ENCODE data around the gene STK32A. TPM values are rescaled to one million over a fixed set of nuclear protein-coding genes. Genes with fewer than 3 reads are reported as not detected.
A peak's percentile ranks its signal among the peaks of the same experiment; 100 is the strongest.
"Not testable (repeated sequence)": the region's sequence is repeated elsewhere in the genome, so short reads cannot be mapped to it uniquely, and the experiment has no call there.

Gene STK32A
- total RNA-seq, result 0.21 and 5.2 TPM in 2 replicates
- polyA plus RNA-seq (2012), result 0.68 TPM

DNA sequence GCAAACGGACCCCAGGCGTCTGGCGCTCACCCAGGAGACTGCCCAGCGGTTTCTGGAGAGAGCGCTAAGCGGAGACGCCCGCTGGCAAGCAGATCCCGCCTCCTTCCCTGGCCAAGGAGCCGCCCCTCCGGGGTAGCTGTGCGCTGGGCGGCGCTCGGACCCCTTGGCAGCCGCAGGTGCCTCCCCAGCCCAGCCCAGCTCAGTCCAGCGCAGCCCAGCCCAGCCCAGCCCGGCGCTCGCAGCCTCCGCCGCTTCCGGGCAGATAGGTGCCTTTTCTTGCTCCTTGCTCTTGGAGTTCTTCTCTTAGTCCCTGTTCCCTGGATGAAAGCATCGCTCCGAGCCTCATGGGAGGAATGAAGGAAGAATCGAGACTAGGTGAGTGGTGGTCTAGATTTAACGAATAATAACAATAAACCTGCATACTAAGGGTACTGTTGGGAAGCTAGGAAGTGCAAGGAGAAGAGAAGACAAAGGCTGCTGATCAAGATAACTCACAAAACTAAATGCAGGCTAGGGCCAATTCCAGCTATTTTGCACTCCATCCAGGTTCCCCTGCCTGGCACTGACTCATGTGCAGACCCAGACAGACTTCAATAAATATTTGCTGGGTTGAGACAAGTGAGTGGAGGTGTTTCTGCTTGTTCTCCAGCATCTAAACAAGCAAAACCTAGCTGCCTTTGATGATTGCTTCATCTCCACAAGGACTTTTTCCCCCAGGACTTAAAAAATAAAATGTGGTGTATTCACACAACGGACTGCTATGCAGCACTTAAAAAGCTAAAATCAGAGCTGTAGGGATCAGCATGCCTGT is at the start of gene STK32A:
STK32A (plus strand) TSS at position 202 of the 811 bp plus-strand sequence. CDS start 4,609 bp downstream, outside the sequence.
- DNase-seq (ENCODE audit: low read depth), result peak; percentile 34

DNA sequence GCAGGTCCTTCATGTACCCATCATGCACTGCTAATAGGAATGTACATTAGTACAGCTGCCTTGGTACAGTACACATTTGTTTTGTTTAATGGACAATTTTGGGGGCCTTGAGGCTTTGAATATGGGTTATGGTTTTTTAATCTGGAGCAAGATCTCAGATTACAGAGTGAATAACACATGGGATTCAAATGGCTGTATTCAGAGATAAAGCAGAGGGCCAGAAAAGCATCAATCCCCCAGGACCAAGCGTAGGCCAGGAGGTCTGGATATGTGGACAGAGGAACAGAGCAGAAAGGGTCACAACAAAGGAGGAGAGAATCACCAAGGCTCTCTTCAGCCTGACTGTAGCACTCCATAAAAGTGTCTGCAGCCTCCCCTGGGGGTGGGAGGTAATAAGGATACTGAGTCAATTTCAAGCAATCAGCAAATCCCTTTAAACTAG is 47.7 kb upstream of the STK32A start:
- no peak for DNase-seq (ENCODE audit: low read depth)

DNA sequence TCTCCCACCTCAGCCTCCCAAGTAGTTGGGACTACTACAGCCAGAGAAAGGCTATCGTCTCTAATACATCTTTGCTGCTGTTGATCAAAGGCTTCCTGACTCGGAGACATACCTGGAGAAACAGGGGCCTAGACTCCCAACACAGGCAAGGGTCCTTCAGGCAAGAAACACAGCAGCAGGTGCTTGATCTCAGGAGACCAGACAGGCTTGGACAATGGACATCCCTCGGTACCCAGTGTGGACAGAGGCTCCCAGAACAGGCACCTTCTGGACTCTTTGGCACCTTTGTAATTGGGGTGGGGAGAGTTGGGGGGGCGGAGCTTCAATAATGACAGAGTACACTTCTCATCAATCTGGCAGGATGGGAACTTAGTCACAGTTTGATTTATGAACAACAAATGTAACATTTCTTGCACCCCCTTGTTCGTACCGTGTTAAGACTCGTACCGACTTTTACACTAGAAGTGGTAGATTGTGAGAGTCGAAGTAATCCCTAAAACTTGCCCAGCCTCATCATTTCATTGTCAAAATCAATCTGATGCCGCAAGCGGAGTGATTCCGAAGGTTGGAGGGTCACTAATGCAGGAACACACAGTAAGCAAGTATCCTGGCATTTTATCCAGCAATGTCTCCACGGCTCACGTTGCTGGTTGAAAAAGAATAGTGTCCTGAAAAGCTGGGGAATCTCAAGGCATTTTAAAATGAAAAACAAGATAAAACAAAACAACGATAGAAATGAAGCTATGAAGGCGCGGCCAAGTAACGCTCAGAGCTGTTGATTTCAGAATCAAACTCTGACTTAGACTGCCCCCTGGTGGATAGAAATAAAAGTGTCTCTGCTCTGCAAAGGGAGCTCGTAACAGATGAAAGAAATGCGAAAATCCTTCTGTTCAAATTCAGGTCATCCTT is 46.4 kb upstream of the STK32A start:
- peak; percentile 78 for DNase-seq (ENCODE audit: low read depth)

- DNase-seq (ENCODE audit: low read depth), result no peak
Observed at GRCh38 chr5:147189109-147189424, 45.8 kb upstream of the STK32A start.

DNA sequence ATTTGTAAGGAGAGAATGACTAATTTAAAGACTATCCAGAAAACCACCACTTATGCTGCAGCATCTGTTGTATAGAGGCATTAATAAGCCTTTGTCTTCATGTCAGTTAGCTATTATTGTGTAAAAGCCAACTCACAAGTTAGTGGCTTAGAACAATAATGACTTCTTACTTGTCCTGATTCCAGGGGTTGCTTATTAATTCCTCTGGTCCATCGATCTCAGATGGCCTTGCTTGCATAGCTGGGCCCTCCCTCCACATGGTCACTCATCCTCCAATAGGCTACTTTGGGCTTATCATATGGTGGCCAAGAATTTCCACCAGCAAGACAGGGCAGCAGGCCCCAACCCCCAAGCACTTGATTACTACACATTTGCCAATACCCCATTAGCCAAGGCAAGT is 44.5 kb upstream of the STK32A start:
- DNase-seq (ENCODE audit: low read depth), result no peak

- no peak for DNase-seq (ENCODE audit: low read depth)
Observed at GRCh38 chr5:147193123-147193522, 41.7 kb upstream of the STK32A start.

DNA sequence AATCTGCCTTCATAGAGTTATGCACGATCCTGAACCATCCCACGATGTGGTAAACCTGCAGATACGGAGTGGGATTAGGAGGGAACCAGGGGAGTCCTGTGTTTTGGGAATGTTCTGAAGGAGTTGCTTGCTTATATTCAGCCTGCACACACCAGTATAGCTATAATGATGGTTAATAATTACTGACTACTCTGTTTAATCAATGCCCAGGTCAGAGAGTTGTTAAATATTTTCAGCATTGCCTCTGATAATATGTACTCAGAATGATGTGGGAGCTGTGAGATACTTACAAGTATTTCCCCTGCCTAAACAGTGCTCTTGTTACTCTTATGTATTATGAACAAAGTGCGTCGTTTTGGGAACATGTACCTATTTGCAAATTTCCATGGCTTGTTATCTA is 34.8 kb upstream of the STK32A start:
- no peak for DNase-seq (ENCODE audit: low read depth)

DNA sequence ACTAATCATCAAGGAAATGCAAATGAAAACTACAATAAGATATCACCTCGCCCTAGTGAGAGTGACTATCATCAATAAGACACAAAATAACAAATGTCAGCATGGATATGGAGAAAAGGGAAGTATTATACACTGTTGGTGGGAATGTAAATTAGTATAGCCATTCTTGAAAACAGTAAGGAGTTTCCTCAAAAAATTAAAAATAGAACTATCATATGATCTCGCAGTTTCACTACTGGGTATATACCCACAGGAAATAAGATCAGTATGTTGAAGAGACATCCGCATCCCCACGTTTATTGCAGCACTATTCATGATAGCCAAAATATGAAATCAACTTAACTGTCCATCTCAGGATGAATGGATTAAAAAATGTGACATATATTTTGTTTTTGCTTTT is 31.6 kb upstream of the STK32A start:
- DNase-seq (ENCODE audit: low read depth), result no peak

GRCh38 chr5:147204576-147204975 is 30.2 kb upstream of the STK32A start:
- DNase-seq (ENCODE audit: low read depth), result no peak

DNA sequence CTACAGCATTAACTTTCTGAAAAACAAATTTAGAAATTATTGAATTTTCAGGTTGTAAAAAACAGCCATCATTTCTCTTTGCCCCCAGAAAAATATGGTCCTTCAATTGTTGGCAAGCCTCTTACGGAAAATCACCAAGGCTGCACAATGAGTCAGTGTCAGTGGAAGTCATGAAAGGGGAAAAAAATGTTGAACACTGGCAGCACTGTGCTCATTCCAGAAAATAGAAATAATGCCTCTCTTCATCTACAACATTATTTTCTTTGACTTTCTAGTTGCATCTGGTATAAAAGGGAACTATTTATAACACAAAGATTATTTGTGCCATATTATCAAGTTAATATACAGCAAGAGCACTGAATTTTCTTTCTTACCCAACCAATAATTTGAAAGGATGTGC is 26.7 kb upstream of the STK32A start:
- peak; percentile 8 for DNase-seq (ENCODE audit: low read depth)

GRCh38 chr5:147216552-147217154 is 18.2 kb upstream of the STK32A start:
- no peak for DNase-seq (ENCODE audit: low read depth)

DNA sequence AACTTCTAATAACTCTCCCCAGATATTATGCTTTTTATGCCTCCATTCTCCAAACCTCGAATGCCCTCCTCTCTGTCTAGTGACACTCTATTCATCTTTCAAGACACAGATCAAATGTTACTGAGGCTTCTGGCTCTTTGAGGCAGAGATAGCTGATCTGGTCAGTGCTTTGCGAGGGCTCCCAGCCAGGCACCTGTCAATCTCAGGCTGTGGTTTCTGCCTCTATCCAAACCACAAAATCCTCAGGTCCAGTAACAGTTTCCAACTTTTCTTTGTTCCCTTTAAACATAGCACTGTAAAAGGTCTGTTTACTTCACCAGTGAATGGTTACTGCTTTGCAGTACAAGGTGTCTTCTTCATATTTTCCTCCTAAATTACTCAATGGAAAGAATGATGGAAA is 11.5 kb upstream of the STK32A start:
- peak; percentile 81 for DNase-seq (ENCODE audit: low read depth)

DNA sequence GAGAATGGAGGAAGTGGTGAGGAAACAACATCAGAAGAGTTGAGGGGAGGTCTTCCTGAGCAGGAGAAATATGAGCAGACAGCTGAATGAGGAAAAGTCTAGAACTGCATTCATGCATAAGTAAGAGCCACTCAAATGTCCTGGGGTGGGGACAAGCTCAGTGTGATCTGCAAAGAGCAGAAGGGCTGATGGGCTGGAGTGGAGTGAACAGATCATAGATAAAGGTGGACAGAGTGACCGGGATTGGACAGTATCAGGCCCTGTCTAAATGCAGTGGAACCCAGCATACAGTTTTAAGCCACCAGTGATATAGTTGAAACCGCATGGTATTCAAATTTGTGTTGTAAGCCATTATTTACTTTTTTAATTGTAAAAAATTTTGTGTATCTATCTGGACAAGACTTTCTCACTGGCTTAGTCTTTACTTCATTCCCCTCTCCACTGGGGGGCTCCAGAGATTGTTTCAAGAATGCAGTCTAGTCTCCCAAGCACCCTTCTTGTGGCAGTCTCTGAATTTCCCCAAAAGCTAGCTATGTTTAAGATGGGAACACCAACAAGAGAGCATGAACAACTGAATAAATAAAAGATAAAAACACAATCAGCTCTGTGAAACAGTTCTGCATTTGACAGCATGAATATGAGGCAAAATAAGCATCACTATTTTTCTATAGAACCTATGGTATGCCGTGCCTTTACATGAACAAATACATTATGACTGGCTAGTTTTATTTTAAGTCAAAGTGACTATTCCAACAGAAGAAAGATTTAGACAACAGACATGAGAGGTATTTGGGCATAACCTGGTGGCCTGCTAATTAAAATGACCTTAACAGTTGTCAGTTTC is 10.7 kb upstream of the STK32A start:
- peak; percentile 71 for DNase-seq (ENCODE audit: low read depth)

- no peak for DNase-seq (ENCODE audit: low read depth)
Observed at GRCh38 chr5:147225938-147226337, 8.9 kb upstream of the STK32A start.

DNA sequence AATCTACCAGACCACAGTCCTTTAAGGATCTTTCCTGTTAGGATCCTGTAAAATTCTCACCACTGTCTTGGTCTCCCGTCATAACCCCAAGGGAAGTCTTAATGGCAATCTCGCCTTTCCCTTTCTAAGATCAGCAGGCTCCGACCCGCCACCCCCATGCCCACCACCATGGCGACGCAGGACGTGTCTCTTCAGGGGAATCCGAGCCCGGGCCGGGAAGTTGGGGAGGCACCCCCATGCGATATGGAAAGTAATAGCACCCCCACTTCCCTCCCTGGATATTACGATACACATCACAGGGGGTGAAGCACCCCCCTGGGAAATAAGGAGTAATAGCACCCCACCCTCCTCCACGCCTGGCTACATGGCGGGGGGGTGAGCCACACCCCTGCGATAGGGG is 8.3 kb upstream of the STK32A start:
- no peak for DNase-seq (ENCODE audit: low read depth)

- DNase-seq (ENCODE audit: low read depth), result no peak
Observed at GRCh38 chr5:147234239-147234824, 494 bp upstream of the STK32A start.

DNA sequence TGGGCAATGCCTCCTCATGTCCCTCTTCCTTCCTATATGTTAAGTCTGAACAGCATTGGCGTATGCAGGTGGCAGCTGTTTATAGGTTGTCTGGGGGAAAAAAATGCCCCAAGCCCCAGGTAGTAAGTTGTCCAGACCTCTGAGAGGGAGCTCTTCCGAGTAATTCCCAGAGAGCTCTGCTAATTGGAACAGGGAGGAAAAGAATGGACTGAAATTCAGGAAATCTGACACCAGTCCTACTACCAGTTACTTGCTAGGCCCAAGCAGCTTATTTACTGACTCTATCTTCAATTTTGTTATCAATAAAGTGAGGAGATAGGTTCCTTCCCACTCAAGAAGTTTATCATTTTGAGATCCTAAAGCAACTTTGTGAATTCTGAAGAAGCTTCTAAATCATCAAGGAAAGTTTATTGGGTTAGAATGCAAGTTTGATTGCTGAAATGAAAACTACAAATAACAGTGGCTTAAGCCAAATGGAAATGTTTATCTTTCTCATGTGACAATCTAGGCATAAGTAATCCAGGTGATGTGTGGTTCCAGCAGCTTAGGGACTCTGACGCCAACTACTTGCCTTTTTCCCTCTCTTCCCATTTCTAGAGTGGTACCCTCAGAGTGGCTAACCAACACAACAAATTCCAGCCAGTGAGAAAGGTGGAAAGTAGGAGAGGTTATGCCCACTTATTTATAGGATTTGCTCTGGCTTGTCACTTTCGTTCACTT is 5.6 kb downstream of the STK32A start:
- DNase-seq (ENCODE audit: low read depth), result no peak

DNA sequence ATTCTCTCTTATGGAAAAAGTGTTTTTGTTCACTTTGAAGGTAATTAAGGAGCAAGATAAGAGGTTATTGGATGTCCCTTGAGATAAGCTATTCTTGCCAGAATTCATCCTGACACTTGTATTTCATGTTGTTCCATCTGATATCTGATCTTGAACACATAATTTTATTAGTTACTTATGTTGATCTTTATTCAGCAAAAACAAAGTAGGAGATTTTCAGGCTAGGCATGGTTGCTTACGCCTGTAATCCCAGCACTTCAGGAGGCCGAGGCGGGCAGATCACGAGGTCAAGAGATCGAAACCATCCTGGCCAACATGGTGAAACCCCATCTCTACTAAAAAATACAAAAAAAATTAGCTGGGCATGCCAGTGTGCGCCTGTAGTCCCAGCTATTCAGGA is 8.4 kb downstream of the STK32A start:
- not testable (repeated sequence) for DNase-seq (ENCODE audit: low read depth)

- no peak for DNase-seq (ENCODE audit: low read depth)
Observed at GRCh38 chr5:147245381-147246165, 10.7 kb downstream of the STK32A start.
